HepG2 (cell line): ENCODE measurements around the gene CD274. TPM values are rescaled to one million over a fixed set of nuclear protein-coding genes. Genes with fewer than 3 reads are reported as not detected.

Experiments used
- ATAC-seq: fragments of 200-7000 bp; cut with Tn5 transposase; 3 replicates; pipeline ENCODE4 v1.9.1; 2020; ENCODE audit warnings: mild to moderate bottlenecking, moderate library complexity
- BruUV-seq: library from RNA; stranded (reverse); fragments of 400-500 nt; replicated peaks from 2 replicates; lab custom pipeline; 2021; lab: Mats Ljungman, UMichigan
- CTCF ChIA-PET: fragments of 300-600 bp; formaldehyde crosslinking; extraction: SDS; loops from one replicate; lab custom pipeline; 2021; ENCODE audit warnings: low total read pairs, inconsistent platforms, low intra/inter-chr PET ratio; lab: Yijun Ruan, JAX
- POLR2A ChIA-PET: fragments of 350-600 bp; sonication (Branson Sonifier 250); formaldehyde crosslinking; loops from one replicate; lab custom pipeline; 2020; ENCODE audit warnings: antibody characterized with exemption, inconsistent platforms; lab: Yijun Ruan, JAX
- DNase-seq: peaks from one replicate; pipeline ENCODE4 v3.0.0-alpha.2; 2015; ENCODE audit warnings: low spot score
- FAIRE-seq: peaks from 3 replicates; lab custom pipeline; 2011; peaks lifted over from hg19 to GRCh38; lab: Jason Lieb, UNC
- H2AFZ ChIP-seq: one replicate; pipeline ENCODE4 v1.6.1; 2011; ENCODE audit warnings: low read length, inconsistent platforms
- H3K27ac ChIP-seq: fragments of 300-600 bp; 3 replicates; pipeline ENCODE4 v1.8.0; 2011; ENCODE audit warnings: mixed run types, mild to moderate bottlenecking, mixed read lengths, low read length, inconsistent platforms; ENCODE audit not compliant: insufficient read depth; ENCODE audit errors: extremely low read length
- H3K27me3 ChIP-seq, 2 experiments: fragments of 200-600 bp in 1 of 2; 2 replicates in 1 of 2; 3 replicates in 1 of 2; pipeline versions ENCODE4 v1.6.0 to v1.8.0; 2011; ENCODE audit warnings: low read length in 2 of 2, mild to moderate bottlenecking in 2 of 2, moderate library complexity in 2 of 2, inconsistent platforms in 1 of 2; ENCODE audit not compliant: insufficient read depth in 2 of 2, control insufficient read depth in 1 of 2
- H3K36me3 ChIP-seq, 2 experiments: fragments of 200-600 bp in 1 of 2; replicated peaks in 1 of 2; 2 replicates in 1 of 2; 3 replicates in 1 of 2; pipeline versions ENCODE4 v1.5.1 to v1.8.0; 2011; ENCODE audit warnings: low read length in 2 of 2, inconsistent platforms in 1 of 2; ENCODE audit not compliant: insufficient read depth in 2 of 2, control insufficient read depth in 1 of 2
- H3K4me1 ChIP-seq: 2 replicates; pipeline ENCODE4 v1.5.1; 2012; ENCODE audit warnings: low read length, inconsistent platforms; ENCODE audit not compliant: insufficient read depth
- H3K4me2 ChIP-seq: 2 replicates; pipeline ENCODE4 v1.6.0; 2011; ENCODE audit warnings: low read depth, low read length, inconsistent platforms
- H3K4me3 ChIP-seq, 3 experiments: fragments of 200-600 bp in 1 of 3; sonication (generic), shearing (Covaris generic) in 1 of 3; replicated peaks in 1 of 3; 2 replicates each; pipeline ENCODE4 v1.5.1; 2011 to 2016; ENCODE audit warnings: low read length in 3 of 3, inconsistent platforms in 2 of 3, low read depth in 2 of 3, mild to moderate bottlenecking in 2 of 3, control low read depth in 1 of 3, mixed read lengths in 1 of 3; ENCODE audit not compliant: insufficient read depth in 1 of 3
- H3K79me2 ChIP-seq: one replicate; pipeline ENCODE4 v1.6.1; 2011; ENCODE audit warnings: low read length, inconsistent platforms; ENCODE audit not compliant: insufficient read depth
- H3K9ac ChIP-seq: 2 replicates; pipeline ENCODE4 v1.6.0; 2011; ENCODE audit warnings: mild to moderate bottlenecking, low read depth, low read length, inconsistent platforms; ENCODE audit not compliant: insufficient read depth
- H3K9me3 ChIP-seq: 2 replicates; pipeline ENCODE4 v1.5.1; 2012; ENCODE audit warnings: mild to moderate bottlenecking, low read length
- H4K20me1 ChIP-seq: 2 replicates; pipeline ENCODE4 v1.6.0; 2011; ENCODE audit warnings: inconsistent platforms, mild to moderate bottlenecking, low read length, moderate library complexity; ENCODE audit not compliant: insufficient read depth
- ATAD3A ChIP-seq: sonication (generic); formaldehyde crosslinking; IDR thresholded peaks from 2 replicates; pipeline ENCODE4 v1.4.0; 2020; ENCODE audit warnings: missing genetic modification reagents
- CEBPZ ChIP-seq: IDR thresholded peaks from 2 replicates; pipeline ENCODE4 v1.6.1; 2012; ENCODE audit warnings: low read length, improper control_type of control experiment
- JUN ChIP-seq: sonication (generic); formaldehyde crosslinking; IDR thresholded peaks from 2 replicates; pipeline ENCODE4 v1.4.0; 2020; ENCODE audit warnings: mild to moderate bottlenecking, missing genetic modification reagents
- MEIS2 ChIP-seq: sonication (generic); formaldehyde crosslinking; IDR thresholded peaks from 2 replicates; pipeline ENCODE4 v1.9.0; 2021; ENCODE audit warnings: mild to moderate bottlenecking, missing genetic modification reagents
- MTF1 ChIP-seq: sonication (generic); formaldehyde crosslinking; IDR thresholded peaks from 2 replicates; pipeline ENCODE4 v1.5.0; 2020; ENCODE audit warnings: missing genetic modification reagents
- NFIB ChIP-seq: sonication (generic); formaldehyde crosslinking; IDR thresholded peaks from 2 replicates; pipeline ENCODE4 v1.9.0; 2021; ENCODE audit warnings: missing genetic modification reagents, mild to moderate bottlenecking, borderline replicate concordance
- RAD21 ChIP-seq: fragments of 450-650 bp; formaldehyde crosslinking; IDR thresholded peaks from 2 replicates; pipeline ENCODE4 v1.5.0; 2020; ENCODE audit warnings: mild to moderate bottlenecking
- RCOR2 ChIP-seq: IDR thresholded peaks from 2 replicates; pipeline ENCODE4 v1.6.1; 2016; ENCODE audit warnings: missing biosample characterization, missing genetic modification reagents
- TCF7L2 ChIP-seq: IDR thresholded peaks from 2 replicates; pipeline ENCODE4 v1.6.1; 2011; ENCODE audit warnings: mild to moderate bottlenecking, low read depth, low read length, moderate library complexity
- ZBTB42 ChIP-seq: sonication (generic); formaldehyde crosslinking; IDR thresholded peaks from 2 replicates; pipeline ENCODE4 v1.5.0; 2020; ENCODE audit warnings: mild to moderate bottlenecking, missing genetic modification reagents
- ZNF773 ChIP-seq: sonication (generic); formaldehyde crosslinking; IDR thresholded peaks from 2 replicates; pipeline ENCODE4 v1.4.0; 2020; ENCODE audit warnings: missing genetic modification reagents, borderline replicate concordance
- ZSCAN20 ChIP-seq: sonication (generic); formaldehyde crosslinking; IDR thresholded peaks from 2 replicates; pipeline ENCODE4 v1.4.0; 2020; ENCODE audit warnings: missing genetic modification reagents, mild to moderate bottlenecking, borderline replicate concordance
- WGBS: methylation state at CpG from one replicate; pipeline ENCODE4 v1.1.6; 2017; ENCODE audit warnings: low lambda C conversion rate; 5-methylcytosine and 5-hydroxymethylcytosine counted together
- in situ Hi-C: cut with HindIII; loops from 2 replicates; pipeline ENCODE4 v1.10.0; 2017; ENCODE audit warnings: low pct_unique_long_range_greater_than_20kb; ENCODE audit not compliant: extremely low pct_ligation_motif_present
- intact Hi-C: fragments of 100-400 bp; cut with micrococcal nuclease; formaldehyde crosslinking; loops from one replicate; pipeline ENCODE4 v1.10.0; 2022; ENCODE audit not compliant: unreplicated experiment
- polyA plus RNA-seq, 8 experiments: library from polyadenylated mRNA; depleted of rRNA in 3 of 8; stranded (reverse) in 7 of 8; unstranded in 1 of 8; fragments of >200 nt; fragmentation: Illumina TruSeq in 4 of 8; extraction: Trizol in 4 of 8; gene quantifications; 2 replicates each; pipeline versions ENCODE4 v1.2.1 to v1.2.3, GENCODE V29; 2011 to 2016; ENCODE audit warnings: low read depth in 4 of 8, missing spikeins in 1 of 8, mixed read lengths in 1 of 8; ENCODE audit not compliant: insufficient read depth in 1 of 8
- total RNA-seq, 5 experiments: library from RNA; depleted of rRNA; stranded (reverse); fragments of >200 nt; fragmentation: Illumina TruSeq; extraction: Trizol; gene quantifications; 2 replicates each; pipeline ENCODE4 v1.2.3, GENCODE V29; 2016; ENCODE audit warnings: low read depth in 1 of 5
- TF ChIP-seq, protein P1 (sequence below): sonication (generic); formaldehyde crosslinking; IDR thresholded peaks from 2 replicates; pipeline ENCODE4 v1.4.0; 2020; ENCODE audit warnings: low read depth, mild to moderate bottlenecking, missing genetic modification reagents
- TF ChIP-seq, protein P2 (sequence below): sonication (generic); formaldehyde crosslinking; IDR thresholded peaks from 2 replicates; pipeline ENCODE4 v1.4.0; 2020; ENCODE audit warnings: missing genetic modification reagents, mild to moderate bottlenecking, borderline replicate concordance

Gene CD274
- total and polyA plus RNA-seq, 2 of the 13 experiments (the other 11 are each of a cell fraction or from before 2014, with no cell fraction given) = 0.17 to 0.49 TPM

- H3K36me3 ChIP-seq = no peaks in the 10 kb centered on the region
- H3K9ac ChIP-seq = no peak overlapping the region
- WGBS = 7% methylated on average over 3 of the region's 3 CpGs
- no peaks in the 10 kb centered on the region for H3K79me2 ChIP-seq
- DNase-seq = no peak
- in situ Hi-C loops = no loop called here
- ChIA-PET POLR2A (no interaction called here), CTCF (no interaction called here)
- no peak overlapping the region for H3K27ac ChIP-seq
- ATAC-seq = no peak
- H3K4me3 ChIP-seq = no peak overlapping the region
- no peak for FAIRE-seq
- intact Hi-C loops = no loop called here
- H3K27me3 ChIP-seq = peaks cover 0 to 4% of the 10 kb centered on the region in 2 experiments; a peak in 1 of 5 replicates
- TF ChIP-seq JUN (CRISPR knock-in tag) (no peak), ZNF773 (CRISPR knock-in tag) (no peak), MTF1 (CRISPR knock-in tag) (no peak), ZSCAN20 (no peak), RAD21 (CRISPR knock-in tag) (no peak), MEIS2 (CRISPR knock-in tag) (no peak), CEBPZ (no peak), ZBTB42 (CRISPR knock-in tag) (no peak), ATAD3A (CRISPR knock-in tag) (no peak), RCOR2 (CRISPR knock-in tag) (no peak), TCF7L2 (no peak), NFIB (CRISPR knock-in tag) (no peak)
- TF ChIP-seq, protein P1, sequence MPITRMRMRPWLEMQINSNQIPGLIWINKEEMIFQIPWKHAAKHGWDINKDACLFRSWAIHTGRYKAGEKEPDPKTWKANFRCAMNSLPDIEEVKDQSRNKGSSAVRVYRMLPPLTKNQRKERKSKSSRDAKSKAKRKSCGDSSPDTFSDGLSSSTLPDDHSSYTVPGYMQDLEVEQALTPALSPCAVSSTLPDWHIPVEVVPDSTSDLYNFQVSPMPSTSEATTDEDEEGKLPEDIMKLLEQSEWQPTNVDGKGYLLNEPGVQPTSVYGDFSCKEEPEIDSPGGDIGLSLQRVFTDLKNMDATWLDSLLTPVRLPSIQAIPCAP (CRISPR knock-in tag) = no peak
- TF ChIP-seq, protein P2, sequence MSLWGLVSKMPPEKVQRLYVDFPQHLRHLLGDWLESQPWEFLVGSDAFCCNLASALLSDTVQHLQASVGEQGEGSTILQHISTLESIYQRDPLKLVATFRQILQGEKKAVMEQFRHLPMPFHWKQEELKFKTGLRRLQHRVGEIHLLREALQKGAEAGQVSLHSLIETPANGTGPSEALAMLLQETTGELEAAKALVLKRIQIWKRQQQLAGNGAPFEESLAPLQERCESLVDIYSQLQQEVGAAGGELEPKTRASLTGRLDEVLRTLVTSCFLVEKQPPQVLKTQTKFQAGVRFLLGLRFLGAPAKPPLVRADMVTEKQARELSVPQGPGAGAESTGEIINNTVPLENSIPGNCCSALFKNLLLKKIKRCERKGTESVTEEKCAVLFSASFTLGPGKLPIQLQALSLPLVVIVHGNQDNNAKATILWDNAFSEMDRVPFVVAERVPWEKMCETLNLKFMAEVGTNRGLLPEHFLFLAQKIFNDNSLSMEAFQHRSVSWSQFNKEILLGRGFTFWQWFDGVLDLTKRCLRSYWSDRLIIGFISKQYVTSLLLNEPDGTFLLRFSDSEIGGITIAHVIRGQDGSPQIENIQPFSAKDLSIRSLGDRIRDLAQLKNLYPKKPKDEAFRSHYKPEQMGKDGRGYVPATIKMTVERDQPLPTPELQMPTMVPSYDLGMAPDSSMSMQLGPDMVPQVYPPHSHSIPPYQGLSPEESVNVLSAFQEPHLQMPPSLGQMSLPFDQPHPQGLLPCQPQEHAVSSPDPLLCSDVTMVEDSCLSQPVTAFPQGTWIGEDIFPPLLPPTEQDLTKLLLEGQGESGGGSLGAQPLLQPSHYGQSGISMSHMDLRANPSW (CRISPR knock-in tag) = no peak
- H3K9me3 ChIP-seq = no peaks in the 10 kb centered on the region
- BruUV-seq = no TSS peak
- no peak overlapping the region for H3K4me2 ChIP-seq
- H2AFZ ChIP-seq = no peak overlapping the region
- no peaks in the 10 kb centered on the region for H4K20me1 ChIP-seq
- no peaks in the 10 kb centered on the region for H3K4me1 ChIP-seq
Observed at GRCh38 chr9:5510989-5511388, 60.6 kb downstream of the CD274 start.
